ENCODE results near the gene RASAL2. TPM values are rescaled to one million over a fixed set of nuclear protein-coding genes. Genes with fewer than 3 reads are reported as not detected.

RASAL2 gene
- total and polyA plus RNA-seq, 2 donors (not counting 1 experiment from before 2014, with no cell fraction given), result 11.9 to 21.8 TPM

GRCh38 chr1:178503849-178504248, 409.9 kb downstream of the RASAL2 start:
- H3K27me3 ChIP-seq (ENCODE audit: control insufficient read depth, insufficient read depth, low read length), result no peaks in the 10 kb centered on the region
- TF ChIP-seq EZH2 (IDR thresholded peaks at IDR 0.05; ENCODE audit: low read length, missing control alignments) (no peak), CTCF (conservative IDR thresholded peaks at IDR 0.05 in 1 of 2, IDR thresholded peaks at IDR 0.05 in 1 of 2; ENCODE audit: low read depth in 1 of 2, low read length in 2 of 2) (no peak)
- no peaks in the 10 kb centered on the region for H3K36me3 ChIP-seq (ENCODE audit: control insufficient read depth, insufficient read depth, low read length)
- no peak overlapping the region for H3K27ac ChIP-seq (ENCODE audit: insufficient read depth, low read length)
- no peak overlapping the region for H2AFZ ChIP-seq (ENCODE audit: low read length)
- H3K9me3 ChIP-seq (ENCODE audit: control insufficient read depth, insufficient read depth, low read depth, low read length), result no peaks in the 10 kb centered on the region
- no peaks in the 10 kb centered on the region for H3K4me1 ChIP-seq (ENCODE audit: control insufficient read depth, extremely low read depth, insufficient read depth, low read length)
- no peak for DNase-seq (ENCODE audit: low read depth in 2 of 2)
- no peaks in the 10 kb centered on the region for H3K79me2 ChIP-seq (ENCODE audit: control insufficient read depth, insufficient read depth, low read length)
- no peaks in the 10 kb centered on the region for H4K20me1 ChIP-seq (ENCODE audit: control insufficient read depth, extremely low read depth, insufficient read depth, low read length)
- H3K9ac ChIP-seq (ENCODE audit: insufficient read depth, low read length), result no peak overlapping the region
- H3K4me2 ChIP-seq (ENCODE audit: extremely low read depth, insufficient read depth, low read length), result no peak overlapping the region
- no peak overlapping the region for H3K4me3 ChIP-seq (replicated peaks in 1 of 4; ENCODE audit: control extremely low read depth in 1 of 4, insufficient read depth in 1 of 4, low read depth in 3 of 4, low read length in 4 of 4)

- Histone ChIP-seq H3K4me1 (ENCODE audit: control insufficient read depth, extremely low read depth, insufficient read depth, low read length) (no peaks in the 10 kb centered on the region), H3K27ac (ENCODE audit: insufficient read depth, low read length) (no peak overlapping the region), H3K79me2 (ENCODE audit: control insufficient read depth, insufficient read depth, low read length) (no peaks in the 10 kb centered on the region), H2AFZ (ENCODE audit: low read length) (no peak overlapping the region), H4K20me1 (ENCODE audit: control insufficient read depth, extremely low read depth, insufficient read depth, low read length) (no peaks in the 10 kb centered on the region), H3K4me3 (replicated peaks in 1 of 4; ENCODE audit: control extremely low read depth in 1 of 4, insufficient read depth in 1 of 4, low read depth in 3 of 4, low read length in 4 of 4) (no peak overlapping the region), H3K36me3 (ENCODE audit: control insufficient read depth, insufficient read depth, low read length) (no peaks in the 10 kb centered on the region), H3K9me3 (ENCODE audit: control insufficient read depth, insufficient read depth, low read depth, low read length) (no peaks in the 10 kb centered on the region), H3K4me2 (ENCODE audit: extremely low read depth, insufficient read depth, low read length) (no peak overlapping the region), H3K27me3 (ENCODE audit: control insufficient read depth, insufficient read depth, low read length) (no peaks in the 10 kb centered on the region), H3K9ac (ENCODE audit: insufficient read depth, low read length) (no peak overlapping the region)
- no peak for TF ChIP-seq EZH2 (IDR thresholded peaks at IDR 0.05; ENCODE audit: low read length, missing control alignments)
- TF ChIP-seq CTCF (conservative IDR thresholded peaks at IDR 0.05 in 1 of 2, IDR thresholded peaks at IDR 0.05 in 1 of 2; ENCODE audit: low read depth in 1 of 2, low read length in 2 of 2), result no peak
- DNase-seq (ENCODE audit: low read depth in 2 of 2), result no peak
These were observed 410.4 kb downstream of the RASAL2 start for GRCh38 chr1:178504286-178504685.

GRCh38 chr1:178506177-178506576, 412.3 kb downstream of the RASAL2 start:
- Histone ChIP-seq H3K4me3 (replicated peaks in 1 of 4; ENCODE audit: control extremely low read depth in 1 of 4, insufficient read depth in 1 of 4, low read depth in 3 of 4, low read length in 4 of 4) (no peak overlapping the region), H3K9me3 (ENCODE audit: control insufficient read depth, insufficient read depth, low read depth, low read length) (no peaks in the 10 kb centered on the region), H2AFZ (ENCODE audit: low read length) (no peak overlapping the region), H3K27me3 (ENCODE audit: control insufficient read depth, insufficient read depth, low read length) (no peaks in the 10 kb centered on the region), H3K4me2 (ENCODE audit: extremely low read depth, insufficient read depth, low read length) (no peak overlapping the region), H4K20me1 (ENCODE audit: control insufficient read depth, extremely low read depth, insufficient read depth, low read length) (no peaks in the 10 kb centered on the region), H3K4me1 (ENCODE audit: control insufficient read depth, extremely low read depth, insufficient read depth, low read length) (no peaks in the 10 kb centered on the region), H3K27ac (ENCODE audit: insufficient read depth, low read length) (no peak overlapping the region), H3K79me2 (ENCODE audit: control insufficient read depth, insufficient read depth, low read length) (no peaks in the 10 kb centered on the region), H3K36me3 (ENCODE audit: control insufficient read depth, insufficient read depth, low read length) (no peaks in the 10 kb centered on the region), H3K9ac (ENCODE audit: insufficient read depth, low read length) (no peak overlapping the region)
- no peak for DNase-seq (ENCODE audit: low read depth in 2 of 2)
- TF ChIP-seq EZH2 (IDR thresholded peaks at IDR 0.05; ENCODE audit: low read length, missing control alignments) (no peak), CTCF (conservative IDR thresholded peaks at IDR 0.05 in 1 of 2, IDR thresholded peaks at IDR 0.05 in 1 of 2; ENCODE audit: low read depth in 1 of 2, low read length in 2 of 2) (no peak)
